Kidney epithelial cell (primary cell): ENCODE data around the gene CCL23. TPM values are rescaled to one million over a fixed set of nuclear protein-coding genes. Genes with fewer than 3 reads are reported as not detected.

Source experiments
- DNase-seq: peaks from one replicate; pipeline ENCODE4 v3.0.0-alpha.2; 2010; ENCODE audit warnings: low read depth
- H3K27me3 ChIP-seq: 2 replicates; pipeline ENCODE4 v1.6.0; 2011; ENCODE audit warnings: low read length; ENCODE audit not compliant: control insufficient read depth, insufficient read depth
- H3K36me3 ChIP-seq: 2 replicates; pipeline ENCODE4 v1.5.1; 2011; ENCODE audit warnings: low read length; ENCODE audit not compliant: control insufficient read depth, insufficient read depth
- H3K4me3 ChIP-seq: 2 replicates; pipeline ENCODE4 v1.5.1; 2011; ENCODE audit warnings: low read depth, mild to moderate bottlenecking, control low read depth, low read length
- CTCF ChIP-seq: IDR thresholded peaks from 2 replicates; pipeline ENCODE4 v1.5.1; 2011; ENCODE audit warnings: mild to moderate bottlenecking, moderate library complexity, low read length, control low read depth, inconsistent platforms; ENCODE audit not compliant: insufficient read depth, poor library complexity, severe bottlenecking
- total RNA-seq: library from RNA; depleted of rRNA; stranded (reverse); fragments of >200 nt; gene quantifications from 2 replicates; pipeline ENCODE4 v1.2.3, GENCODE V29; 2015

The CCL23 gene
- total RNA-seq, 1 donor from 2014 or later = not detected

DNA sequence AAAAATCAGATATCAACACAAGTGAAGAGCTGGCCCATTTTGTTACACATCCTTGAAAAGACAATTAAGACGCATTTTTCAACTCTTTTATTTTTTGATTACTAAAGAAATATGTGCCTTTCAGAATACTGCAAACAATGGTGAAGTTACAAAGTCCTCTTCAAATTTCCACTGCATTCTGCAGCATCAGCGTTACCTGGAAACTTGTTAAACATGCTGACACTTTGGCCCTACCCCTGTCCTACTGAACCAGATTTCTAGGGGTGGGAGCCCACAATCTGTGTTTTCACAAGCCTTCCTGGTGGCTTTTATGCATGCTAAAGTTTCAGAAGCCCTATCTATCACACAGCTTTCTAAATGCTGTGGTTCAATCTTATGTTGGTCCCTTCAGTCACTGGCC, 26.7 kb downstream of the CCL23 start:
- no peak for DNase-seq
- no peak for TF ChIP-seq CTCF
- Histone ChIP-seq H3K36me3 (no peaks in the 10 kb centered on the region), H3K4me3 (no peak overlapping the region), H3K27me3 (no peaks in the 10 kb centered on the region)

DNA sequence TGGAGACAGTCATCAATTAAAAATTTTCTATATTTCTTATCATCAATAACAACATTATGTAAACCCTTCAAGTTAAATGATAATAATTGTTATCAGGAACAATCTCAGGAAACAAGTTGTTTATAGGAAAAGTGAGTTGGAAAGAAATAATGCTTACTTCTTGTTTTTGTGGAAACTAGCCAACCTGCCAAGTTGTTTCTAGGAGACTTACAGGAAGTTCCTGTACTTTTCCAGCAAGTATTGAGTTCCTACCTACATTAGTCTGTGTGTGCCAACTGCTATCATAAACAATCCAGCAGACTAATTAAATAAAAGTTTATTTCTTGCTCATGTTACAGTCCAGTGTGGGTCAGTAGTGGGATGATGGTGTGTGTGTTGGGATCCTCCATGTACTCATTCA, 29.6 kb downstream of the CCL23 start:
- H3K27me3 ChIP-seq = no peaks in the 10 kb centered on the region
- H3K36me3 ChIP-seq = no peaks in the 10 kb centered on the region
- DNase-seq = no peak
- TF ChIP-seq CTCF = no peak
- H3K4me3 ChIP-seq = no peak overlapping the region

- no peaks in the 10 kb centered on the region for H3K36me3 ChIP-seq
- no peak within 1 kb of the TSS for H3K4me3 ChIP-seq
- TF ChIP-seq CTCF = no peak
- no peak for DNase-seq
- H3K27me3 ChIP-seq = no peaks in the 10 kb centered on the region
Observed at GRCh38 chr17:35986643-35987042, 31.1 kb downstream of the CCL23 start, which contains the start of gene CCL14. TSS of gene CCL14 (minus strand) at chr17:35986729. CDS start at chr17:35986649, 80 bp downstream.

DNA sequence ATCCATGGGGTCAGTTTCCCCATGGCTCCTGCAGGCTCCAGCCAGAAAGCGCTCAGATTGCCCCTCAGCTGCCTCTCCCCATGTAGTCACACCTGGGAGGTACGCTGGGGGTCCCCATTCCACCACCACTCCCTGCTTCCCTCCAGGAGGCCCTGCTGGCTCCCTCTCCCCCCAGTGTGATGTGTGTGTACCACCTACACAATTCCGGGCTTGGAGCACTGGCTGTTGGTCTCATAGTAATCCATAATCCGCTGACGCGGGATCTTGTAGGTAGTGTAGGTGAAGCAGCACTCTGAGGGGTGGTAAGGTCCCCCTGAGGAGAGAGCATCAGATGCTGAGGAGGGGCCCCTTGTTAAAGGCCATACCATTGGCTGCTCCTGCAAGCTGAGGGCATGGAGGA, 33.6 kb downstream of the CCL23 start:
- TF ChIP-seq CTCF = no peak
- H3K4me3 ChIP-seq = no peak overlapping the region
- H3K36me3 ChIP-seq = no peaks in the 10 kb centered on the region
- H3K27me3 ChIP-seq = no peaks in the 10 kb centered on the region
- DNase-seq = no peak

- no peaks in the 10 kb centered on the region for H3K27me3 ChIP-seq
- H3K4me3 ChIP-seq = no peak overlapping the region
- no peaks in the 10 kb centered on the region for H3K36me3 ChIP-seq
- TF ChIP-seq CTCF = no peak
- DNase-seq = no peak
Observed at GRCh38 chr17:35982409-35983191, 35.2 kb downstream of the CCL23 start.

- no peak for TF ChIP-seq CTCF
- Histone ChIP-seq H3K36me3 (no peaks in the 10 kb centered on the region), H3K4me3 (no peak overlapping the region), H3K27me3 (no peaks in the 10 kb centered on the region)
- DNase-seq = no peak
Observed at GRCh38 chr17:35981908-35982330, 35.9 kb downstream of the CCL23 start.
